Glutamatergic neuron (in vitro differentiated cells): ENCODE measurements around the gene GNB1. TPM values are rescaled to one million over a fixed set of nuclear protein-coding genes. Genes with fewer than 3 reads are reported as not detected.
A peak's percentile ranks its signal among the peaks of the same experiment; 100 is the strongest.

Source experiments
- DNase-seq: peaks from one replicate; pipeline ENCODE4 v3.0.0; 2022
- H3K27ac Mint-ChIP-seq: one replicate; pipeline ENCODE4 v1.8.0; 2020; ENCODE audit warnings: mild to moderate bottlenecking, mixed read lengths, inconsistent platforms; ENCODE audit not compliant: unreplicated experiment
- H3K27me3 Mint-ChIP-seq: one replicate; pipeline ENCODE4 v1.8.0; 2020; ENCODE audit warnings: mild to moderate bottlenecking, moderate library complexity, mixed read lengths, inconsistent platforms; ENCODE audit not compliant: unreplicated experiment
- H3K36me3 Mint-ChIP-seq: one replicate; pipeline ENCODE4 v1.8.0; 2020; ENCODE audit warnings: mild to moderate bottlenecking, mixed read lengths, inconsistent platforms; ENCODE audit not compliant: unreplicated experiment
- H3K4me1 Mint-ChIP-seq: one replicate; pipeline ENCODE4 v1.8.0; 2020; ENCODE audit warnings: mild to moderate bottlenecking, low read depth, mixed read lengths, inconsistent platforms; ENCODE audit not compliant: unreplicated experiment
- H3K4me3 Mint-ChIP-seq: one replicate; pipeline ENCODE4 v1.8.0; 2020; ENCODE audit warnings: mild to moderate bottlenecking, mixed read lengths, inconsistent platforms; ENCODE audit not compliant: unreplicated experiment
- H3K9me3 Mint-ChIP-seq: one replicate; pipeline ENCODE4 v1.8.0; 2020; ENCODE audit warnings: mild to moderate bottlenecking, moderate library complexity, mixed read lengths, inconsistent platforms; ENCODE audit not compliant: unreplicated experiment
- total RNA-seq: library from RNA; stranded (reverse); fragmentation: NEBNext Ultra II Directional; extraction: Animal tissue kit (Norgen Biotek cat#: 25700); gene quantifications from one replicate; pipeline ENCODE4 v1.2.1, GENCODE V29; 2021; ENCODE audit not compliant: unreplicated experiment
- TF ChIP-seq, protein P1 (sequence below): fragments of 200-600 bp; sonication (generic); IDR thresholded peaks from one replicate; pipeline ENCODE4 v1.5.0; 2021; ENCODE audit not compliant: partially characterized antibody, unreplicated experiment

Gene GNB1
- total RNA-seq, 1 donor from 2014 or later = 734 TPM

DNA sequence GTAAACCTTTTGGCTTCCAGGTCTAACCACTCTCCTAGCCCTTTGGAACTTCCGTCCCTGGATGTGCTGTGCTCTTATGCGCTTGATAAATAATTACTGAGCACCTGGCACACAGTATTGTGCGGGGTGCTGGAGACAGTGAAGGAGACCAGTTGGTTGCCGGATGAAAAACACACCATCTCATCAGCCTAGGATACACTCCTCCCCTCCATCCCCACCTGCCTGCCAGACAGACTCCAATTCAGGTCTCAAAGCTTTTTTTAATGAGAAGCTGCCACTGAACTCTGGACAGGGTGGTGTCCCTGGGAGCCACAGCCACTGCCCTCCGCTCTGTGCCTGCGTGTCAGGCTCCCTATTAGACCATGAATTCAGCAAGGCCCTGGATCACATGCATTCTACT lies 9.2 kb downstream of the GNB1 start:
- H3K27ac Mint-ChIP-seq = peak overlapping the region; percentile 57
- peak overlapping the region; percentile 61 for H3K4me3 Mint-ChIP-seq

GRCh38 chr1:1880617-1881312 lies 10.1 kb downstream of the GNB1 start:
- H3K36me3 Mint-ChIP-seq = peaks cover 7% of the 10 kb centered on the region
- peaks cover 4% of the 10 kb centered on the region for H3K9me3 Mint-ChIP-seq
- DNase-seq = no peak
- peaks cover 5% of the 10 kb centered on the region for H3K27me3 Mint-ChIP-seq
- peak overlapping the region; percentile 45 for H3K27ac Mint-ChIP-seq
- TF ChIP-seq, protein P1, sequence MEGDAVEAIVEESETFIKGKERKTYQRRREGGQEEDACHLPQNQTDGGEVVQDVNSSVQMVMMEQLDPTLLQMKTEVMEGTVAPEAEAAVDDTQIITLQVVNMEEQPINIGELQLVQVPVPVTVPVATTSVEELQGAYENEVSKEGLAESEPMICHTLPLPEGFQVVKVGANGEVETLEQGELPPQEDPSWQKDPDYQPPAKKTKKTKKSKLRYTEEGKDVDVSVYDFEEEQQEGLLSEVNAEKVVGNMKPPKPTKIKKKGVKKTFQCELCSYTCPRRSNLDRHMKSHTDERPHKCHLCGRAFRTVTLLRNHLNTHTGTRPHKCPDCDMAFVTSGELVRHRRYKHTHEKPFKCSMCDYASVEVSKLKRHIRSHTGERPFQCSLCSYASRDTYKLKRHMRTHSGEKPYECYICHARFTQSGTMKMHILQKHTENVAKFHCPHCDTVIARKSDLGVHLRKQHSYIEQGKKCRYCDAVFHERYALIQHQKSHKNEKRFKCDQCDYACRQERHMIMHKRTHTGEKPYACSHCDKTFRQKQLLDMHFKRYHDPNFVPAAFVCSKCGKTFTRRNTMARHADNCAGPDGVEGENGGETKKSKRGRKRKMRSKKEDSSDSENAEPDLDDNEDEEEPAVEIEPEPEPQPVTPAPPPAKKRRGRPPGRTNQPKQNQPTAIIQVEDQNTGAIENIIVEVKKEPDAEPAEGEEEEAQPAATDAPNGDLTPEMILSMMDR = no peak
- peak overlapping the region; percentile 65 for H3K4me3 Mint-ChIP-seq
- peaks cover 30% of the 10 kb centered on the region for H3K4me1 Mint-ChIP-seq

More for the DNA sequence above, 9.2 kb downstream of the GNB1 start:
- H3K27me3 Mint-ChIP-seq = peaks cover 4% of the 10 kb centered on the region
- DNase-seq = no peak
- no peaks in the 10 kb centered on the region for H3K36me3 Mint-ChIP-seq
- TF ChIP-seq, protein P1 = no peak
- H3K4me1 Mint-ChIP-seq = peaks cover 33% of the 10 kb centered on the region
- H3K9me3 Mint-ChIP-seq = peaks cover 3% of the 10 kb centered on the region

- no peak for DNase-seq
- H3K4me3 Mint-ChIP-seq = no peak overlapping the region
- H3K27me3 Mint-ChIP-seq = peaks cover 5% of the 10 kb centered on the region
- TF ChIP-seq, protein P1 = no peak
- H3K9me3 Mint-ChIP-seq = peaks cover 7% of the 10 kb centered on the region
- no peak overlapping the region for H3K27ac Mint-ChIP-seq
- peaks cover 30% of the 10 kb centered on the region for H3K4me1 Mint-ChIP-seq
- H3K36me3 Mint-ChIP-seq = peaks cover 12% of the 10 kb centered on the region
These were observed 10.9 kb downstream of the GNB1 start for GRCh38 chr1:1879942-1880341.

DNA sequence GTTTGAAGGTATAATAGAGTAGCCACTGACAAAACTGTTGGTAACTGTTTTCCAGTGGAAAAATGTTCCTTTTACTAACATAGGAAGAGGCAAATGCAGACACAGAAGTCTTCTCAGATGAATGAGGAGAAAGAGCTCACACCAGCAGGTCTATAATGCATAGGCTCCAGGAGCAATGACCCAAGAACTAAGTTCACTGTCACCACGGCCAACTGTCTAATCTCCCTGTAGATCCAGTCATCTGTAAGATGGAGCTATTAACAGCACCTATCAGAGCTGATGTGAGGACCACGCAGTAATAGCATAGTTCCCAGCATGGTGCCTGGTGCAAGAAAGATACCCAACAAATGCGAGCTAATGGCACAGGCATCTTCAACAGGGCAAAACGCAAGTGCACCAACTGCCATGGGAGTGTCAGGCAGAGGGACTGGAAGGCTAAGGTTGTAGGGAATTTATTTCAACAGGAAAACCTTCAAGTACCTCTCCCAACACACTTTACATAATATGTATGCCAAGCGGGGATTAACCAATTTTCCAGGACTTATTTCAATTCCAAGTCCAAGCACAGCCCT lies 12.9 kb downstream of the GNB1 start:
- Mint-ChIP-seq H3K4me1 (peaks cover 29% of the 10 kb centered on the region), H3K36me3 (peaks cover 12% of the 10 kb centered on the region), H3K27ac (no peak overlapping the region), H3K4me3 (no peak overlapping the region), H3K9me3 (peaks cover 7% of the 10 kb centered on the region), H3K27me3 (peaks cover 5% of the 10 kb centered on the region)
- DNase-seq = no peak
- TF ChIP-seq, protein P1 = no peak

DNA sequence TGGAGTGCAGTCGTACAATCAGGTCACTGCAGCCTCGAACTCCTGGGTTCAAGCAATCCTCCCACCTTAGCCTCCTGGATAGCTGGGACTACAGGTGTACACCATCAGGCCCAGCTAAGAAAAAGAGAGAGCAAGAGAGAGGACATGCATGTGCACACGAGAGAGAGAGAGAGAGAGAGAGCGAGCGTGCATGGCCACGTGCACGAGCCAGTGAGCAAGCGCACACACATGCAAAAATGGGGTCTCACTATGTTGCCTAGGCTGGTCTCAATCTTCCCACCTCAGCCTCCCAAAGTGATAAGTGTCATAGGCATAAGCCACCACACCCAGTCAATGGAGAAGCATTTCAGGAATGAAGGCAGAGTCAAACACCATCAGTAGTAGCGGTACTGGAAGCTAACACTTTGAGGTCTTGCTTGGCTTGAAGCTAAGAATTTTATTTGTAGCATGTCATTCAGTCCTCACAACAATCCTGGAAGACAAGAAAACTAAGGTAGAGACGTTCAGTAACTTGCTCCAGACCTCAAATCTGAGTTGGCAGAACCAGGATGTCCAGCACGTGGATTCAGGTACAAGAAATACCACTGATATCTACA lies 14.5 kb downstream of the GNB1 start:
- DNase-seq = no peak
- Mint-ChIP-seq H3K9me3 (peaks cover 12% of the 10 kb centered on the region), H3K4me1 (peaks cover 34% of the 10 kb centered on the region), H3K27me3 (peaks cover 14% of the 10 kb centered on the region), H3K27ac (no peak overlapping the region), H3K4me3 (peak overlapping the region; percentile 46), H3K36me3 (peaks cover 12% of the 10 kb centered on the region)
- TF ChIP-seq, protein P1 = no peak
